Measurements from ENCODE around the gene GALR1.

DNA sequence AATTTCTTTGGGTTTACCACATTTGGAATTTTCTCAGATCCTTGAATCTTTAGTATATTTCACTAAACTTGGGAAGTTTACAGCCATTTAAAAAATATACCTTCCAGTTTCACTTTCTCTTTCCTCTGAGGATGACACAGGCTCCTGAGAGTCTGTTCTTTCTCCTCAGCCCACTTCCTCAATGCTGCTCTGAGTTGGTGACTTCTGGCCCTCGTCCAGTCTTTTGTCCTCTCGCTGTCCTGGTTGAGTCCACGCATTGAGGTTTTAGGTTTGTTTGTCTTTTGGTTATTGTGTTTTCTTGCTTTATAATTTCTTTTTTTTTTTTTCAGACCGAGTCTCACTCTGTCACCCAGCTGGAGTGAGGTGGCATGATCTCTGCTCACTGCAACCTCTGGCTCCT lies 40.7 kb upstream of the GALR1 start:
- no peak for TF ChIP-seq POLR2A (IDR thresholded peaks at IDR 0.05)
- peak in 1 of 3 donors; percentile 65 for TF ChIP-seq POLR2AphosphoS5 (IDR thresholded peaks at IDR 0.05)

Data from spleen (tissue), 3 donors.